WTC11 (cell line): Measurements from ENCODE around the gene SECTM1. TPM values are rescaled to one million over a fixed set of nuclear protein-coding genes. Genes with fewer than 3 reads are reported as not detected.

Experiments
- ATAC-seq: fragments of 200-7000 bp; cut with Tn5 transposase; 2 replicates; pipeline ENCODE4 v1.10.0; 2021; ENCODE audit warnings: mild to moderate bottlenecking, moderate library complexity
- CTCF ChIA-PET: fragments of 300-600 bp; sonication (Branson Sonifier 250); formaldehyde crosslinking; loops from one replicate; lab custom pipeline; 2021; ENCODE audit warnings: antibody characterized with exemption; lab: Charles Lee
- POLR2A ChIA-PET: fragments of 350-600 bp; sonication (Branson Sonifier 250); formaldehyde crosslinking; loops from one replicate; lab custom pipeline; 2021; ENCODE audit warnings: antibody characterized with exemption; lab: Charles Lee
- DNase-seq: peaks from one replicate; pipeline ENCODE4 v3.0.0; 2021; ENCODE audit warnings: low spot score
- H3K27ac Mint-ChIP-seq: 2 replicates; pipeline ENCODE4 v1.8.0; 2021; ENCODE audit warnings: mixed read lengths
- H3K27me3 Mint-ChIP-seq: 2 replicates; pipeline ENCODE4 v1.8.0; 2021; ENCODE audit warnings: low read depth, mild to moderate bottlenecking, moderate library complexity, mixed read lengths
- H3K36me3 Mint-ChIP-seq: 2 replicates; pipeline ENCODE4 v1.8.0; 2021; ENCODE audit warnings: mixed read lengths
- H3K4me1 Mint-ChIP-seq: 2 replicates; pipeline ENCODE4 v1.8.0; 2022; ENCODE audit warnings: mixed read lengths
- H3K4me3 Mint-ChIP-seq: 2 replicates; pipeline ENCODE4 v1.8.0; 2021; ENCODE audit warnings: mild to moderate bottlenecking, moderate library complexity, mixed read lengths
- H3K9me3 Mint-ChIP-seq: 2 replicates; pipeline ENCODE4 v1.8.0; 2021; ENCODE audit warnings: mixed read lengths
- ATF2 ChIP-seq: sonication (generic); formaldehyde crosslinking; IDR thresholded peaks from 2 replicates; pipeline ENCODE4 v1.8.1; 2022; ENCODE audit warnings: low read depth, missing genetic modification reagents, borderline replicate concordance
- ATF6 ChIP-seq: sonication (generic); formaldehyde crosslinking; IDR thresholded peaks from 2 replicates; pipeline ENCODE4 v1.8.1; 2023; ENCODE audit warnings: mild to moderate bottlenecking, missing genetic modification reagents
- ELF4 ChIP-seq: sonication (generic); formaldehyde crosslinking; IDR thresholded peaks from 2 replicates; pipeline ENCODE4 v1.8.1; 2022; ENCODE audit warnings: low read depth, mild to moderate bottlenecking, moderate library complexity, missing genetic modification reagents
- GABPB1 ChIP-seq: sonication (generic); formaldehyde crosslinking; IDR thresholded peaks from 2 replicates; pipeline ENCODE4 v1.8.1; 2023; ENCODE audit warnings: mild to moderate bottlenecking, missing genetic modification reagents
- HMGA2 ChIP-seq: fragments of 250-450 bp; sonication (Bioruptor Pico); IDR thresholded peaks from 2 replicates; pipeline ENCODE4 v1.4.0; 2021; ENCODE audit warnings: mild to moderate bottlenecking, moderate library complexity
- MAX ChIP-seq: sonication (generic); formaldehyde crosslinking; IDR thresholded peaks from 2 replicates; pipeline ENCODE4 v1.8.0; 2022; ENCODE audit warnings: mild to moderate bottlenecking, missing genetic modification reagents
- MYBL2 ChIP-seq: sonication (generic); formaldehyde crosslinking; IDR thresholded peaks from 2 replicates; pipeline ENCODE4 v1.8.1; 2023; ENCODE audit warnings: mild to moderate bottlenecking, moderate library complexity, missing genetic modification reagents
- NFE2L1 ChIP-seq: sonication (generic); formaldehyde crosslinking; IDR thresholded peaks from 2 replicates; pipeline ENCODE4 v1.8.1; 2023; ENCODE audit warnings: missing genetic modification reagents
- PREB ChIP-seq: sonication (generic); formaldehyde crosslinking; IDR thresholded peaks from 2 replicates; pipeline ENCODE4 v1.8.1; 2022; ENCODE audit warnings: mild to moderate bottlenecking, missing genetic modification reagents, moderate library complexity, borderline replicate concordance
- PRRX2 ChIP-seq: fragments of 250-450 bp; sonication (Bioruptor Pico); IDR thresholded peaks from 2 replicates; pipeline ENCODE4 v1.8.0; 2021; ENCODE audit warnings: mild to moderate bottlenecking
- SMAD3 ChIP-seq: sonication (generic); formaldehyde crosslinking; IDR thresholded peaks from 2 replicates; pipeline ENCODE4 v1.8.0; 2022; ENCODE audit warnings: missing genetic modification reagents, mild to moderate bottlenecking, borderline replicate concordance
- SOX15 ChIP-seq: fragments of 250-450 bp; sonication (Bioruptor Pico); IDR thresholded peaks from 2 replicates; pipeline ENCODE4 v1.9.0; 2021; ENCODE audit warnings: mild to moderate bottlenecking
- ZNF396 ChIP-seq: fragments of 250-450 bp; sonication (Bioruptor Pico); IDR thresholded peaks from 2 replicates; pipeline ENCODE4 v1.8.0; 2021; ENCODE audit warnings: mild to moderate bottlenecking, moderate library complexity, borderline replicate concordance
- ZNF425 ChIP-seq: fragments of 250-450 bp; sonication (Bioruptor Pico); conservative IDR thresholded peaks from 2 replicates; pipeline ENCODE4 v1.9.0; 2021; ENCODE audit warnings: mild to moderate bottlenecking
- ZNF532 ChIP-seq: fragments of 250-450 bp; sonication (Bioruptor Pico); IDR thresholded peaks from 2 replicates; pipeline ENCODE4 v1.9.0; 2021; ENCODE audit warnings: mild to moderate bottlenecking, borderline replicate concordance
- total RNA-seq: library from RNA; stranded (reverse); gene quantifications from 3 replicates; pipeline ENCODE4 v1.2.3, GENCODE V29; 2021

The SECTM1 gene
- total RNA-seq, 1 experiment from 2014 or later, result 0.22 TPM

GRCh38 chr17:82358465-82359350 lies 25.1 kb upstream of the SECTM1 start, which contains the start of gene TEX19:
Gene TEX19, plus strand, starts transcription at chr17:82359247. Its CDS starts 2,904 bp downstream, at chr17:82362151.
- Mint-ChIP-seq H3K4me3 (no peak within 1 kb of the TSS), H3K4me1 (peaks cover 7% of the 10 kb centered on the region), H3K36me3 (no peaks in the 10 kb centered on the region), H3K27me3 (peaks cover 17% of the 10 kb centered on the region), H3K27ac (no peak within 1 kb of the TSS), H3K9me3 (no peaks in the 10 kb centered on the region)
- no peak for TF ChIP-seq ATF2 (CRISPR knock-in tag)
- TF ChIP-seq SMAD3 (CRISPR knock-in tag), result no peak
- no peak for TF ChIP-seq ZNF425 (CRISPR knock-in tag)
- TF ChIP-seq ZNF396, result no peak
- TF ChIP-seq ZNF532 (CRISPR knock-in tag), result peak; percentile 81; the same call in 1 of the 2 replicates
- TF ChIP-seq SOX15, result no peak
- TF ChIP-seq GABPB1 (CRISPR knock-in tag), result no peak
- TF ChIP-seq ATF6 (CRISPR knock-in tag), result no peak
- peak; percentile 50; the same call in 1 of the 2 replicates for TF ChIP-seq MAX
- TF ChIP-seq ELF4 (CRISPR knock-in tag), result no peak
- no peak for TF ChIP-seq HMGA2 (CRISPR knock-in tag)
- peak; percentile 96 for TF ChIP-seq NFE2L1 (CRISPR knock-in tag)
- no peak for ATAC-seq
- ChIA-PET CTCF (interaction anchor here (1.0 to 1.5 kb wide), 5 partner anchors 15 to 196 kb away, joined by 3 to 7 read pairs (median 4); no protein-coding TSS in a partner anchor), POLR2A (no interaction called here)
- no peak for DNase-seq

GRCh38 chr17:82357394-82357793 lies 23.8 kb upstream of the SECTM1 start:
- ATAC-seq, result no peak
- DNase-seq, result no peak
- ChIA-PET CTCF (interaction anchor here (0.6 to 1.5 kb wide), 12 partner anchors 13 to 255 kb away, joined by 3 to 7 read pairs (median 4); partner anchors contain the start of genes CD7 and SECTM1), POLR2A (no interaction called here)
- Mint-ChIP-seq H3K4me1 (peaks cover 7% of the 10 kb centered on the region), H3K27me3 (peaks cover 17% of the 10 kb centered on the region)
- TF ChIP-seq PREB (CRISPR knock-in tag) (no peak), PRRX2 (CRISPR knock-in tag) (no peak), MYBL2 (CRISPR knock-in tag) (no peak)
- TF ChIP-seq, all 79 proteins: peak for 0
- Mint-ChIP-seq H3K9me3 (no peaks in the 10 kb centered on the region), H3K4me3 (no peak overlapping the region), H3K27ac (no peak overlapping the region), H3K36me3 (no peaks in the 10 kb centered on the region)
